Kidney (tissue), 14 donors: ENCODE results near the gene TMEM132A. TPM values are rescaled to one million over a fixed set of nuclear protein-coding genes. Genes with fewer than 3 reads are reported as not detected.
"Not testable (repeated sequence)": the region's sequence is repeated elsewhere in the genome, so short reads cannot be mapped to it uniquely, and the experiment has no call there.

Source experiments
- DNase-seq, 5 donors: peaks; one replicate each; pipeline ENCODE4 v3.0.0-alpha.2; 2013 to 2020
- FAIRE-seq: peaks from 2 replicates; lab custom pipeline; 2012; peaks lifted over from hg19 to GRCh38; lab: Jason Lieb, UNC
- H3K27ac ChIP-seq, 2 donors: one replicate each; pipeline ENCODE4 v1.7.0; 2013; ENCODE audit warnings: low read depth in 2 of 2, low read length in 2 of 2, inconsistent platforms in 1 of 2
- H3K27me3 ChIP-seq: one replicate; pipeline ENCODE4 v1.7.1; 2013; ENCODE audit warnings: low read length, inconsistent platforms; ENCODE audit not compliant: control insufficient read depth, insufficient read depth
- H3K36me3 ChIP-seq, 3 donors: one replicate each; pipeline versions ENCODE4 v1.7.0 to v1.7.1; 2013; ENCODE audit warnings: low read length in 3 of 3, control low read depth in 1 of 3, inconsistent platforms in 1 of 3; ENCODE audit not compliant: insufficient read depth in 3 of 3, control insufficient read depth in 2 of 3
- H3K4me1 ChIP-seq, 3 donors: one replicate each; pipeline versions ENCODE4 v1.7.0 to v1.7.1; 2013; ENCODE audit warnings: low read length in 3 of 3, inconsistent platforms in 1 of 3, low read depth in 1 of 3; ENCODE audit not compliant: control insufficient read depth in 2 of 3, insufficient read depth in 2 of 3
- H3K4me3 ChIP-seq, 3 donors: one replicate each; pipeline versions ENCODE4 v1.7.0 to v1.8.1; 2013; ENCODE audit warnings: low read length in 3 of 3, control low read depth in 1 of 3, inconsistent platforms in 1 of 3
- H3K9ac ChIP-seq, 3 donors: one replicate each; pipeline versions ENCODE4 v1.7.0 to v1.7.1; 2013; ENCODE audit warnings: low read length in 3 of 3, control low read depth in 1 of 3, inconsistent platforms in 1 of 3
- H3K9me3 ChIP-seq, 3 donors: one replicate each; pipeline versions ENCODE4 v1.7.0 to v1.7.1; 2013; ENCODE audit warnings: low read length in 3 of 3, control low read depth in 1 of 3, inconsistent platforms in 1 of 3; ENCODE audit not compliant: control insufficient read depth in 2 of 3, insufficient read depth in 1 of 3
- intact Hi-C: fragments of 100-400 bp; cut with DNase I; formaldehyde crosslinking; loops from one replicate; pipeline ENCODE4 v1.11.1; 2022
- polyA plus RNA-seq: library from polyadenylated mRNA; stranded (reverse); fragments of 350-450 nt; fragmentation: Illumina TruSeq; extraction: RNeasy Lipid Tissue Mini Kit (QIAGEN cat#74804); gene quantifications from one replicate; pipeline ENCODE4 v1.2.3, GENCODE V29; 2014; ENCODE audit warnings: low read depth, low replicate concordance; ENCODE audit not compliant: insufficient read depth
- total RNA-seq: library from RNA; stranded (reverse); fragmentation: NEBNext Ultra II Directional; extraction: Animal tissue kit (Norgen Biotek cat#: 25700); gene quantifications from one replicate; pipeline ENCODE4 v1.2.1, GENCODE V29; 2021
- TF ChIP-seq, protein P1 (sequence below): IDR thresholded peaks from 3 replicates; pipeline ENCODE4 v1.5.1; 2012; ENCODE audit warnings: mild to moderate bottlenecking, moderate library complexity, borderline replicate concordance; ENCODE audit not compliant: insufficient read depth; ENCODE audit errors: extremely low read depth
- donor health status: control.
- donor health status: control.
- donor health status: control.
- donor health status: control.
- donor health status: control.
- donor health status: DM: yes; HTN: yes; CAD: no.
- donor health status: Normal renal cell carcinoma (clear cell type).

TMEM132A gene
- total and polyA plus RNA-seq, 2 donors from 2014 or later, result 17.2 to 19.1 TPM

- Histone ChIP-seq H3K4me3 (no peak overlapping the region), H3K4me1 (peaks cover 9 to 20% (median 12%) of the 10 kb centered on the region in 3 donors), H3K9ac (no peak overlapping the region), H3K27ac (no peak overlapping the region), H3K36me3 (peaks cover 0 to under 1% (median 0%) of the 10 kb centered on the region in 3 donors), H3K9me3 (no peaks in the 10 kb centered on the region), H3K27me3 (no peaks in the 10 kb centered on the region)
- TF ChIP-seq, protein P1, sequence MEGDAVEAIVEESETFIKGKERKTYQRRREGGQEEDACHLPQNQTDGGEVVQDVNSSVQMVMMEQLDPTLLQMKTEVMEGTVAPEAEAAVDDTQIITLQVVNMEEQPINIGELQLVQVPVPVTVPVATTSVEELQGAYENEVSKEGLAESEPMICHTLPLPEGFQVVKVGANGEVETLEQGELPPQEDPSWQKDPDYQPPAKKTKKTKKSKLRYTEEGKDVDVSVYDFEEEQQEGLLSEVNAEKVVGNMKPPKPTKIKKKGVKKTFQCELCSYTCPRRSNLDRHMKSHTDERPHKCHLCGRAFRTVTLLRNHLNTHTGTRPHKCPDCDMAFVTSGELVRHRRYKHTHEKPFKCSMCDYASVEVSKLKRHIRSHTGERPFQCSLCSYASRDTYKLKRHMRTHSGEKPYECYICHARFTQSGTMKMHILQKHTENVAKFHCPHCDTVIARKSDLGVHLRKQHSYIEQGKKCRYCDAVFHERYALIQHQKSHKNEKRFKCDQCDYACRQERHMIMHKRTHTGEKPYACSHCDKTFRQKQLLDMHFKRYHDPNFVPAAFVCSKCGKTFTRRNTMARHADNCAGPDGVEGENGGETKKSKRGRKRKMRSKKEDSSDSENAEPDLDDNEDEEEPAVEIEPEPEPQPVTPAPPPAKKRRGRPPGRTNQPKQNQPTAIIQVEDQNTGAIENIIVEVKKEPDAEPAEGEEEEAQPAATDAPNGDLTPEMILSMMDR, result no peak
- no peak for DNase-seq
- FAIRE-seq, result no peak
- intact Hi-C loops, result no loop called here
Observed at GRCh38 chr11:60908803-60909202, 15.5 kb upstream of the TMEM132A start.

- FAIRE-seq, H3K4me3 ChIP-seq, H3K27ac ChIP-seq, H3K9ac ChIP-seq, H3K9me3 ChIP-seq, DNase-seq, H3K27me3 ChIP-seq, intact Hi-C loops, H3K36me3 ChIP-seq: not testable (repeated sequence)
- peaks cover 9 to 20% (median 10%) of the 10 kb centered on the region in 3 donors for H3K4me1 ChIP-seq
Observed at GRCh38 chr11:60909680-60910280, 14.5 kb upstream of the TMEM132A start.

DNA sequence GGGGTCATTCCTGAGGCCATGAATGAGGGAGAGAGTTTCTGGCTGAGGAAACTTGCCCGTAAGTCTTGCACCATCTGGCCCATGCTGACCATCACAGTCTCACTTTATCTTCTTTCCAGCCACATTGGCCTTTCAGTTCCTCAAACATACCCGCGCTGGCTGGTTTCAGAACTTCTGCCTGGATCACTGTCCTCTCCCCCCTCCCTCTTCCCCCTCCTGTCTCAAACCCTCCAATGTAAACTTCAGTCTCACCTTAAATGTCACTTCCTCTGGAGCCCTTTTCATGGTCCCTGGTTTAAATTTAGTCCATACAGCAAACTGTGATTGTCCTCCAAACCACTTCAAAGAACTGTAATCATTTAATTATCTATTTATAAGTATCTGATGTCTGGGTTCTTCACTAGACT is 14.0 kb upstream of the TMEM132A start:
- TF ChIP-seq, protein P1, result no peak
- Histone ChIP-seq H3K36me3 (no peaks in the 10 kb centered on the region), H3K9me3 (no peaks in the 10 kb centered on the region), H3K27ac (no peak overlapping the region), H3K4me1 (peaks cover 5 to 19% (median 10%) of the 10 kb centered on the region in 3 donors), H3K4me3 (no peak overlapping the region), H3K9ac (no peak overlapping the region), H3K27me3 (no peaks in the 10 kb centered on the region)
- FAIRE-seq (no peak), DNase-seq (no peak)
- intact Hi-C loops, result no loop called here

DNA sequence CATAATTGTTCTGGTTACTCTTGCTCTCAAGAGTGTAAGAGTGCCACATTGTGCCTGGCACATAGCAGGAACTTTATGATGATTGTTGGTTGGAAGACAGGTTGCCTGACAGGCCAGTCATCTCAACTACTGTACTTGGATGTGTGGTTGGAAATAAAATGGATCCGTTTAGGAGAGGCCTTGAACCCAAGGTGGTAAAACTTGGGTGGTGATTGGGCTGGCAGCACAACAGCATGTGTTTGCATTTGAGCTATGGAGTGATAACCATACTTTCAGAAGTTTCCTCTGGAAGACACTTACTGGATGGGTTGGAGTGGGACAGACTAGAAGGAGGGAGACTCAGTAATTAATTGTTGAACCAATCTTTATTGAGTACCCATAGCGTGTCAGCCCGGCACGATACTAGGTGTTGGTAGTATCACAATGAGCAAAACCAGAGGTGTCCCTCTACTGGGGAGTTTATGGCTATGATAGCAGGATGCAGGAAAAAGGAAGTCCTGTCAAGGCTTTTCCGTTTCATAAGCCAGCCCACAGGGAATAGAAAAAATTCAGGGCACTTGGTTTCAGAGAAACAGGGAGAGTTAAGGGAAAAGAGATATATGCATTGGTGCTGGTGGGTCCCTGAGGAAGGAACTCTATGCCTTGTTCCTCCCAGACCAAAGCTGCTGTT is 13.4 kb upstream of the TMEM132A start:
- H3K9me3 ChIP-seq, result no peaks in the 10 kb centered on the region
- TF ChIP-seq, protein P1, result no peak
- no peaks in the 10 kb centered on the region for H3K27me3 ChIP-seq
- H3K9ac ChIP-seq, result no peak overlapping the region
- no peak overlapping the region for H3K27ac ChIP-seq
- FAIRE-seq (no peak), DNase-seq (no peak)
- no peak overlapping the region for H3K4me3 ChIP-seq
- H3K36me3 ChIP-seq, result no peaks in the 10 kb centered on the region
- H3K4me1 ChIP-seq, result peaks cover 5 to 16% (median 6%) of the 10 kb centered on the region in 3 donors
- intact Hi-C loops, result no loop called here
